C1 segment of cervical spinal cord (tissue), 14 donors: ENCODE results near the gene ZFHX3.

Source experiments
- DNase-seq, 14 donors: peaks; one replicate each; lab custom pipeline; 2025; lab: John Stamatoyannopoulos, UW

The ZFHX3 gene

DNA sequence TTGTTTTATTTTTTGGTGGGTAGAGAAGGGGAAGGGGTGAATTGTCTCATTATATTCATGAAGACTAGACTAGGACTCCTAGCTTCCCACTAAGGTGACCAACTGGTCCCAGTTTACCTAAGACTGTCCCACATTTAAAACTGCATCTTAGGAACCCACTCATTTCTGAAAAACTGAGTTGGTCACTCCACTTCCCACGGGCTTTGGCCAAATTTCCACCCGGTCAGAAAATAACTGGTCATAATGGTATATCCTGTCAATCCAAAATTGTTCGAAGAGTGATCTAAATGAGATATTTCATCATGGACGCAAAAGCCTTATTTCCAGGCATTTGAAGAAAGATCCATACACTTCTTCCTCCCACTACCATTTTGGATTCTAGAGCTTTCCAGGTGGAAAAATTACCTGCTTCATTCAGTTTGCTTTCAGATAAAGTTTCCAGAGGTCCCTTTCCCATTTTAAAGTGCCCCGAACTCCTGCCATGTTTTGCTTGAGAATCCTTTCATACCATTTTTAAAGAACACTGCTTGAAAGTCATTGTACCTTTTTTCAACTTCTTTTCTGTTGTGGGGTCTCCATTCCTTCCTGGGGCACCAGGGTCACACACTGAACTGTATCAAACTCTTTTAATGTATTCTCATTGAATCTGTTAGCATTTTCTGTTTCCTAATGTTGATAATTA is 21.8 kb upstream of the ZFHX3 start:
- no peak for DNase-seq

DNA sequence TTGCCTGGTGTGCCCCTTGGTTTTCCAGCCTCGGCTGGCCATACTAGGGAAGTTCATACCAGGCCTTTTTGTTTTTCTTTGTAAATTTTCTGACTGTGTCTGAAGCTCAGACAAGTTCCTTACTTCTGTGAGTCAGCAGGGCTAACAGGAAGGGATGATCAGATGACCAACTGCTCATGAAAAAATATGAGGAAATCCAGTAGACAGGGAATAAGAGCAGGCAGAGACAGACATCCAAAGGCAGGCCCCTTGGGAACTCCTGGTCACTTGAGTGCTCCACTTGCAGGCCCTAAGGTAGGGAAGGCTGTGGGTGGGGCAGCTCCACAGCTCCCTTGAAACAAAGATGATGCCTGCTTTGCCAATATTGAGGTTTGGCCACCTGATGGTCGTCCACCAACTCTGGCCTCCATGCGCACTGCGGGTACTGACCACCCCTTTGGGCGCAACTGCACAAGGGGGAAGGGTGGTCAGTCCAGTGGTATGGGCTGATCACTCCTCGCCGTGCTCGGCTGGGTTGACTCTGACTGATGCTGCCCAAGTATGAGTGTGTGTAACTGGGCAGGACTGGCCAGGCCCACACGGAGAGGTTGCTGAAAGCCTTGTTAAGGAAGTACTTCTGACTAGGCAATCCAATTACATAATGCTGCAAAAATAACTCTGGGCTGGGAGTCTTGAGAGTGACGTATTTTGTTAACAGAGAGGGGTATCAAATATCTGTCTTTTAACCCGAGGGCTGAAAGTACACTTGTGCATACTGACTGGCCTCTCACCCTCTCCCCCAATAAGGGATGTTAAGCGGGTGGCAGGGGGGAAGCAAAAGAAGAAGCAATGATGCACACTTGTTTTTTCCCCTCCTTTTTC is 20.8 kb upstream of the ZFHX3 start:
- peak in 4 of 14 donors; percentile 21 to 55 (median 39) for DNase-seq

DNA sequence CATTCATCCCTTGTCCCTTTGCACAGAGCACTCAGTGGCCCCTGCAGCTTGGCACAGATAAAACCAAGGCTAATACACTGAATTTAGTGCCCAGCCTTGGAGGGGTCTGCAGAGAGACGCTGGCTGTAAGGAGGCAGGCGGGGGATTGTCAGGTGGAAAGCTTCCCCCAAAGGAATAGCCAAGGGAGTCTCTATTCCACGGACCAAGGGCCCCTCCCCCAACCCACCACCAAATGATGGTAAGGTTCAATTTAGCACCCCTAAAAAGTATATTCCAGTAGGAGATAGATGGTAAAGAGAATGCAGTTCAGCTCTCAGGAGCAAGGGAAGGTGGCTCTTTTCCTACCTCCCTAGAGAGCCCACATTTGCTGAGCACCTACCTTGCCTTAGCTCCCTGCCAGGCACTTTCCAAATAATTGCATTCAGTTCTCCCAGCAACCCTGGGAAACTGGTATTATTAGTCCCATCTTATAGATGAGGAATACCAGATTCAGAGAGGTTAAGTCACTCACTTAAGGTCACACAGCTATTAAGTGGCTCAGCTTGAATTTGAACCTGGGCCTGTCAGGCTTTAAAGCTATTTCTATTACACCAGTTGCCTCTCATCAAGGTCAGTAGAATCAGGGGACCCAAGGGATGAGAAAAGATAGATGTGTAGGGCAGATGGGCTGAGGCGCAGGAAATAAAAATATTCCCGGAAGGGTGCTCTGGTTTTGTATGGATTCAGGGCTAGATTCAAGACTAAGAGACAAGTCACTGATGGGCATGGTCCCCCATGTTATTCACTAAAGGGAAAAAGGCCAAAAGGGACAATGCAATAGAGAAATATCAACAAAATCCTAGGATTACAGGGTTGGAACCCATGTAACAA is 20.0 kb upstream of the ZFHX3 start:
- DNase-seq, result no peak

DNA sequence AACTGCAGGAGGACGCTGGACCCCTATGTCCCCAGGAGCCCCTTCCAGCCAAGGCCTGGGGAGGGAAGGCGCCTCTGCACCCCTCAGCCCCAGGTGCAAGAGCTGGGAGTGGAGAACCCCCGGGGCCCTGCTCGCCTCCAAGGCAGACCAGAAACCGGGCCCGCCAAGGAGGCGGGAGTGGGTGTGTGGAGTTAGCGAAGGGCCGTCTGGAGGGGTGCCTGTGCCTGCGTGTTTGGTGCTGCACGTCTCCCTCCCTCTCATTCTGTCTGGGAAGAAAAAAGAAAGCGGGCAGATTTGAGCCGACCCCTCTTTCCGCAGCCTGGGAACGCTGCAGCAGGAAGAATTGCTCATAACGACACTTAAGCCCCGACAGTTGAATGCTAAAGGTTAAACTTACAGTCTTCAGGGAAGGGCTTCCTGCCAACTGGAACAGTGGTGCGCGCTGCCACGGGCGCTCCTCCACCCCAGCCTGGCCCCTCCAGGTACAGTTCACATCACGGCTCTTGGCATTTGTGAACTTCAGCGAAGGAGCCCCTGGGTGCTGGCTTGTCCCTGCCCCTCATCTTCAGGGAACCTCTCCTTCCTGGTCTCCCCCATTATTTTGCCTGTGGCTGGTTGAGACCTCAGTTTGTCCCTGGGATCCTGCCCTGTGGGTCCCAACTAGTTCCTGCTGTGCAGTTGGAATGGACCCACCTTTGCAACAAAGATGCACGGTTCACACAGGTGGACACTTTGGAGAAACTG is 19.2 kb upstream of the ZFHX3 start:
- DNase-seq, result no peak

DNA sequence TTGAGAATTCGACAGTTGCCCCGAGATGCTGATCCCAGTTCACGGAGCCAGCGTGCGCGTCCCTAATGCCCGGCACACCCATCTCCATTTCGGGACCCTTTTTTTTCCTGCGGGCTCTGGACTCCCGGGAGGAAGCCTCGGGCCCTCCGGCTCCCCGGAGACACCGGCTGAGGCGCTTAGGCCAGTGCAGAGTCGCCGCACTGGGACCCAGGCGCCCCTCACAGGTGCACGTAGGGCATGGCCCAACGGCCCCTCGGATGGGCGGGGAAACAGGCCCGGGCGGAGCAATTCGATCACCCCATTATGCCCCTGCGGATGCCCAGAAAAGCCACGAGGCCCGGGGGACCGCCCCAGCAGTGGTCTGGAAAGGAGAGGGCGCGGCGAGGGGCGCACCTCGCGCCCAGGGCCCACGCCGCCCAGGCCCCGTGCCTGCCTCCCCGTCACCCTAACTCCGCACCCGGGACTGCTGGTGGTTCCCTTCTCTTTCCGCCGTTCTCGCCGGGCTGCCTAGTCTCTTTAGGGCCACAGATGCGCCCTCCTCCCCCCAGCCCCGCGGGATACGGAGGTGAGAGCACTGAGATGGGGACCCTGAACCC is 18.5 kb upstream of the ZFHX3 start:
- peak in 1 of 14 donors; percentile 39 for DNase-seq

DNA sequence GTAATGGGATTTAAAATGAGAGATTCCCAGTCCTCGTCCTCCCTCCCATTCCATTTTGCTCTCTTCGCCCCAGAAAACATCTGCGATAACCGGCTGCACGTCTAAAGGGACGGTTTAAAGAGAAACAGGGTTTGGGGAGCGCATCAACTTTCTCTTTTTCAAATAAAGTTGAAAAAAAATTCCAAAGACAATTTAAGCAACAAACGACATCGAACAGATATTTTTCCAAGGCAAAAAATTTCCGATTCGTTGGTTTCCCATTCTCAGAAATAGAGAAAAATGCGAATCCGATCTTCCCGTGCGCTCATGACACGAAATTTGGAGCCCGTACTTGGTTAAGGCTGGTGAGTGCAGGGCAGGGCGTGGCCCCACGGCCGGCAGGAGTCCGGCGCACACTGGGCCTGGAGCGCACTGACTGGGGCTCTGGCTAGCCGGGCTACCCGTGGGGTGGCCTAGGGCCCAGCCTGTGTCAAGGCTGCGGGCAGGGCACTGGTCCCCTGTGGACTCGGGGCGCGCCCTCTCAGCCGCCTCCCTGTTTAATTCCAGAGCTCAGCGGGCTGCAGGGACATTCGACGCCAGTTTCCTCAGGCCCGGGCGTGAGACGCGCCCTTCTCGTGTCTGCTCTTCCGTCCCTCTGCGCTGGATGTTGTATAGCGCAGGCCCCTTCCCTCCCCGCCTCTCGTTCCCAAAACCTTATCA is 17.9 kb upstream of the ZFHX3 start:
- DNase-seq, result peak in 1 of 14 donors; percentile 47

DNA sequence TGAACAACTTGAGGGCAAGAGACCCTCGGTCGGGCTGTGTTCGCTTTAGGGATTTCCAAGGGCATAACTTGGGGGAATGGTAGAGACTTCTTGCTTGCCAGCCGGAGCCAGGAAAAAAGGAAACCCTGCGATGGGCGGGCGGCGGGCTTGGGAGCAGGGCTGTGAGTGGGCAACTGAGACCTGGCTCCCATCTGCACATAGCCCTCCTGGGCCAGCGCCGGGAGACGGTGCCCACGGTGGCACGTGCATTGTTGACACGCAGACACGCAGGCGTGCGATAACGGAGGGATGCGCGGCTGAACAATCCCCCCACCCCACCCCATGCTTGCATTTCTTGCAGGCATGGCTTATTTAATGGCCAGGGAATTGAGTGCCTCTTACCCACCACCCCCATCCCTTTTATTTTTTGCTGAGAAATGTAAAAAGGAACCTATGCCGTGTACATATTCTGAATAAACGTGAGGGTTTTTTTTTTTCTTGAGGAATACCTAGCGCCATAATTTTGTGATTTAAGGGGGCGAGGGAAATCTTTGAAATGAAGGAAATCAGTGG is 17.1 kb upstream of the ZFHX3 start:
- peak in 1 of 14 donors; percentile 23 for DNase-seq

DNA sequence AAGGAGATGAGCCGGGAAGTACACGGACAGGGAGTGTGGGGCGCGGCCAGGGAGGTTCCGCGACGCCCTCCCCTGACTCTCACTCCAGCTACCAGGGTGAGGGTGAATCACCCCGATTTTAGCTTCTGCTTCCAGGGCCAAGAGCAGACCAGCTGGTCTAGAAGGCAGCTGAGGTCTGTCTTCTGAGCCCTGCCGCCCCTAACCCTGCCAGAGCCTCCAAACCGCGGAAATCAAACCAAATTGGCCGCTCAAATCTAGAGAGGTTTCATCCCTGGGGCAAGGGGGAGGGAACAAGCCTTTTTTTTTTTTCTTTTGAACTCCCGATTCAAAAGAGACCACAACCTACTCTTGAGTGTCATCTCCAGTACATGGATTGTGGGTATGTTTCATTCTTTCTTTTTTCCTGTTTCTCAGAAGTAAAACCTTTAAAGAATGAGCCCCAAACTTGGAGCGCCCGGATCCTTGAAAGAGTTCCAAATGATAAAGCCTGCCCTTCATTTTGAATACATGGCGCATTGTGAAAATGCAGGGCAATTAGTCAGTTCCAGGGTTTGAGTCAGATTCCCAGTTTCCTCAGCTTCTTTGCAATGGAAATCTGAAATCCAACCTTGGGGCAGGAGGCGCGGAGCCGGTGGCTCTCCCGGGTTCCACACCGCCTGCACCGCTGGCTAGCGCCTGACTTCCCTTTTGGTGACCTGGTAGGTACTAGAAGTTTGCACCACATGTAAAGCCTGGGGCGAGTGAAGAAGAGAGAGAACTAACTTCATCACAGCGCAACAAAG is 16.5 kb upstream of the ZFHX3 start:
- DNase-seq, result peak in 1 of 14 donors; percentile 13

DNA sequence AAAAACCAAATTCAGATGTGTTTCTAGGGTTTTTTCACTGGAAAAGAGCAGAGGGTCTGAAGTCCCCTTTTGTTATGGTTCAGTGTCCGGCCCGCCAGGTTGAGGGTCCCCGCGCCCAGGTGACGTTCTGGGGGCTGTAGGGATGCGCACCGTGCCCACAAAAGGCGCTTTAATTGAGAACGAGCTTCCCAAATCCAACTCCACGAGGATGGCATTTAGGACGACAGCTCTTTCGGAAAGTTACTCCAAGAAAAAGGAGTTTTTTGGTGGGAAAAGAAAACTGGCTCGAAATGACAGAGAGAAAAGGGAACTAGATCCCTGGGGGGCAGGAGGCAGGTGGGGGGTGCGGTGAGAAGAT is 15.9 kb upstream of the ZFHX3 start:
- DNase-seq, result no peak

DNA sequence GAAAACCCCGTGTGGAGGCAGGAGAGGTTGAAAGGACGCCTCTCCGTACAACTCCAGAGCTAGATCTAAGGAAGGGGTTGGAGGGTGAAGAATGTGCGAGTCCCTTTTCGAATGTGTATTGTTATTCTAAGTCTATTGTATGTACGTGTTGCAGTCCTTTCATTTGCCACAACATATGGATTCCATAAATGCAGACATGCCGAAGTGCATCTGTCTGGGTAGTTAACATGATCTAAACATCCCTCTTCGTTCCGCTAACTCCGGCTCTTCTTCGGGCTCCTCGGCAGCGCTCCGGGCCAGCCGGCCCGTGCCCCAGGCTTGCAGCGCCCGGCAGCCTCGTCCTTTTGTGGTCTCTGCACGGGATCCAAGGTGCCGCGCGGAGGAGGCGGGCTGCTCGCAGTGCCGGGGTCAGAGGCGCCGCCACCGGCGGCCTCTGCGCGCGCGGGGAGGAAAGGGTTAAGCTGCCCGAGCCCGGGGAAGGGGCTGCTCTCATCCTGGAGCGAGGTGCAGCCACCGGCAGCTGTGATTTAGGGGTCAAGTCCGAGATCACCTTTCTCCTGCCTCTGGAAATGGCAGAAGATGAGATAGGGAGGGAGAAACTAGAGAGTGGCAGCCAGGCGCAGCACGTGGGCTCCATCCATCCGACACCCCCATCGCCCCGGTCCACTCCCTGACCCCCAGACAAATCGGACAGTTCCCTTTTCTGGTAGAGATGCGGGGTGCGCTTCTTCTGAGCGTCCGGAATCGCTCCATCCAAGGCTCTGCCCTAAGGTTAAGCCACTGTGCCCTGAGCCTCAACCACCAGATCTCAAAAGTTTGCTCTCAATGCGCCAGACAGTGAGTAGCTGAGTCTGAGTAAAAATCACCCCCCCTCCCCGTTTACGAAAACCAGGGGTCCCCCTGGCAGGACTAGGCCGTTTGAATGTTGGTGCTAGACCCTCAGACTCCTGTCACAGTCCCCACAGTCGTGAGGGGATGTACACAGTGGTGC is 15.1 kb upstream of the ZFHX3 start:
- DNase-seq, result peak in 3 of 14 donors; percentile 20 to 41 (median 38)

DNA sequence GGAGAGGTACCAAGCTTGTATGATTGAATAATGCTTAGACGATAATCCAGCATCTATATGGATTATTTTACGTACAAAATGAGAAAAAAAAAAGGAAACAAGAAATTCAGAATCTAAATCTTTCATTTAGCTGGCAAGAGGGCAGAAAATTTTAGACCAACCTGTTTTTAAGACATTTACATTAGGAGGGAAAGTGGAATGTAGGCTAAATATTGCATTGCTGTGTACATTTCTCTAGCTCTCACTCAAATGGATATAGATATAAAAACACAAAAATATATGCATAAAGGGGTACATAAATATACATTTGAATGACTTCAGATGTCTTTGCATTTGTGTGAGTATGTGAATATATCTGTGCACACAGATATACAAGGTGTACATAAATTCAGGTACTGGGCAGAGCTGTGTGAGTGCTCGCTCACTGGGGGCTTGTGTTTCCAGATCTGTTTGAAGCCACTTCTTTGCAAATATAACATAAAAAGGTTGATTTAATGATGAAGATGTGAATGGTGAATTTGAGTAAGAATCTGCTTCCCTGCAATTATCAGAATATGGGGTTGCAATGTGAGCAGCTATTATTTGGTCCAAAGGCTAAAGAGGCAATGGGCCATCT is 14.2 kb upstream of the ZFHX3 start:
- no peak for DNase-seq

DNA sequence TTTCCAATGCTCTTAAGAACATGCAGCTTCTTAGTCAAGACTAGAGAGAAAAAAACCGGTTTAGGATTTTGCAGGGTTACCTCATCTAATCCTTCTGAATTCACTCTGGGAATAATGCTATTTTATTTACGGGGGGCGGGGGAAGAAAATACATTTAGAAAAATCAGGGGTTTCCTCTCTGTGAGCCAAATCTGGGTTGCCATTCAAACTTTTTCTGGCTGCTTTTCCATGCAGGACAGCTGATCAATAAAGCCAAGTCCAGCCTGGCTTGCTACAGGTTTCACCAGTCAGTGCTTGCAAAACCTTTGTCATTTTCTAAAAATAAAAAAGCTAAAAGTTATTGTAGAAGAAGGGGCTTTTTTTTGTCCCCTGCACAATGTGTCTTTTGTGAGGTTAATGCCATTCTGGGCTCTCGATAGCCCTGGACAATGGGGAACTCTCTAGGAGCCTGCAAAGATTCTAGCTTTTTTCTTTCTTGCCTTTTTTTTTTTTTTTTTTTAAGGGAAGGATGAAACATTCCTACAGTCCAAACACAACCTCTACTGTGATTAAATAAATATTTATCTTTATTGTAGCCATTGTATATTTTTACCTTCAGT is 13.1 kb upstream of the ZFHX3 start:
- no peak for DNase-seq

DNA sequence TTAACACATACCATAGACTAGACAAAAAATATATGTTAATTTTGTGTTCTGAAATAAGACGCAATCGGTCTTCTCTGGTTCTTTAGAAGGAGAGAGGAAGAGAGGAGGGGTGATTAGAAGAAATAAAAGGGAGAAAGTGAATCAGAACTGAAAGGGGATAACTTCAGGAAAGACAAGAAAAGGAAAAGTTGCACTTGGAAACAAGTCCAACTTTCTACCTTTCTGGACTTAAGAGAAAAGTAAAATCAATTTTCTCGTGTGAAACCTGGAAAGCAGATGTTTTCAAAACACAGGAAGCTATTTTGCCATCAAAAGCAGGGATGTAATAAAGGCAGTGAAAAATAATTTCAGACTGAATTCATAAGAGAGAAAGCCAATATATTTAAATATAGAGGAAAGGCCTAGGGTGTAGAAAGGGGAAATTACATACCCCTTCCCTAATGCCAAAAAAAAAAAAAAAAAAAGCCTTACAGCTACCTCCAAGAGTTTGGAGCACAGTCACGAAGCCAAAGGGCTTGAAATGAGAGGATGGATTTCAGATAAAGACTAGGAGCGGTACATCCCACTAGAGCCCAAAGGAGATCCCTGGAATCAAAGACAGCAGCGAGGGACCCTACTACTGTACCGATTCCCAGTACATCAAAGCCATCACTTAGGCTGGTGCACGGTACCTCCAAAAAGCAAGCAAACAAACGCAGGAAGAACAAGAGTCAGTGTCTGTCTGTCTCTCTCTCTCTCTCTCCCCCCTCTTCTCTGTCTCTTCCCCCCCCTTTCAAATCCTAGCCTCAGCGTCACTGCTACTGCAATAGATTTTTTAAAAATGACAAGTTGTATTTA is 12.1 kb upstream of the ZFHX3 start:
- DNase-seq, result no peak

DNA sequence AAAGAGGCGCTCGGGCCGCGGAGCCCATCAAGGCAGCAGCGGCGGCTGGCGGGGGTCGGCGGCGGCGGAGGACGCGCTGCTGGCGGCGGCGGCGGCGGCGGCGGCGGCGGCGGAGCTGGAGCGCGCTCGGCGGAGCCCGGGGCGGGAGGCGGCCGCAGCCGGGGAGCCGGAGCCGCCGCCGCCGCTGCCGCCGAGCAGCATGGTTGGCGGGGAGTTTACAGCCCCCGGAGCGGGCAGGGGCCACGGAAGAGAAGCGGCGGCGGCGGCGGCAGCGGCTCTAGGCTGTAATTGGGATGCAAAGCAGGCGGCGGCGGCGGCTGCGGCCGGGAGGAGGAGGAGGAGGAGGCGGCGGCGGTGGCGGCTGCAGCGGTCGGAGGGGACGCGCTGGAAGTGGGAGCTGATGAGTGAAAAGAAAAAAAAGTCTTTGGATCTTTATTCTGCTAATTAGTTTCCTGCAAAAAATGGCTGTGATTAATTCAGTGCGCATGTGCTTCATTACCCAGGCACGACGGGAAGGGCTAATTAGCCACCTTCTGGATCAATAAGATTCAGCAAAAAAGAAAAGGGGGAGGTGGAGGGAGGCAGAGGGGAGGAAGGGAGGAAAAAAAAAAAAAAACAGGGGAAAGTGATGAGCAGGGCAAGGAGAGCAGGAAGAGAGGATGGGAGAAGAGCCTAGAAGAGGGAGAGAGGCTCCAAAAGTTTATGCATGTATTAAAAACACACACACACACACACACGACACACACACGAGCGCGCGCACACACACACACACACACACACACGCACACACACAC is 10.9 kb upstream of the ZFHX3 start:
- DNase-seq, result peak in 2 of 14 donors; percentile 20 to 46

DNA sequence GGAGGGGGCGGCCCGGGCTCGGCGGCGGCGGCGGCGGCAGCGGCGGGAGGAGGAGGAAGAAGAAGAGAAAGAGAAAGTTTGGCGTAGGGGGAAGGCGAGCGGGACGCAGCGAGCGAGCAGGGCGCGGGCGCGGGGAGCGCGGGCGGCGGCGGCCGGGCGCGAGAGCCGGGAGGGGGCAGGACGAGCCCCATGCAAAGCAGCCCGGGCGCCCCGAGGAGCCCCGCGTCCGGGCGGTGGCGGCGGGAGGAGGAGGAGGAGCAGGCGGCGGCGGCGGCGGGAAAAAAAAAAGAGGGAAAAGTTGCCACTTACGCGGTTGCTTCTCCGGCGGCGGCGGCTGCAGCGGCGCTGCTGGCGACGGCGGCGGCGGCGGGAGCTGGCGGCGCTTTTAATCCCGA is 10.3 kb upstream of the ZFHX3 start:
- peak in 2 of 14 donors; percentile 43 to 68 for DNase-seq
